HG03039 (cell line): ENCODE data around the gene STK24.

Experiments
- ATAC-seq: cut with Tn5 transposase; IDR thresholded peaks from one replicate; pipeline ENCODE4 v1.9.1; 2021; ENCODE audit warnings: mild to moderate bottlenecking, moderate library complexity; ENCODE audit not compliant: unreplicated experiment

Gene STK24

DNA sequence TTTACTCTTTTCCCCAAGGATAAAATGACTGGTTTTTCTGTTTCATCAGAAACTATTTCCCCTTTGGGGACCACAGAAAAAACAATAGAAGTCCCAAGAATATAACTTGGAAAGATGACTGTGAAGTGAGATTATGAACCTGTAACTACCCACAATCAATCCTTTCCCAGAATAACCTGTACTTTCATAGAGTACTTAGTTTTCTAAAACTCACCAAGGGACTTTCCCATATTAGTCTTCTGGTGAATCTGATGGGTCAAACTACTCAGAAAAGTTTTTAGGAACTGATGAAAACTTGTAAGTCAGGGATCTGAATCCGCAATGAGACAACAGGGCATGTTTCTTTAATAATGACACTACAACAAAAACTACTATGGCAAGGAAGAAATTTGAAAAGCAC, 62.6 kb downstream of the STK24 start:
- no peak for ATAC-seq

DNA sequence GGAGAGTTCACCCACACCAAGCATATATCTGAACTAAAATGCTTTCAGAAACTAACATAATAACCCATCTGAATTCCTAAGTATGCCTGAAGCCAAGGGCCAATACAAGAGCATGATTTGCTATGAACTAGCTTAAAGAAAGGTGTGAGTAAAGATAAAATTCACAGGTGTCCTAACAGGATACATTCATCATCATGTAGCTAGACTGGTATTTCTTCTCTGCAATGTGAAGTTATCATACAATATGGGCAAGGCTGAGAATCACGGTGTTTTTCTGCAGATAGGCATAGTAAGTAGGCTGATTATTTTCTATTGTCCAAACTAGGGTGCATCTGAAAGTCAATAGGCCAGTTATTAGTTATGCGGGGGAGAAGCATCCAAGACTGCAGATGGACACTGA, 63.1 kb downstream of the STK24 start:
- ATAC-seq, result no peak

DNA sequence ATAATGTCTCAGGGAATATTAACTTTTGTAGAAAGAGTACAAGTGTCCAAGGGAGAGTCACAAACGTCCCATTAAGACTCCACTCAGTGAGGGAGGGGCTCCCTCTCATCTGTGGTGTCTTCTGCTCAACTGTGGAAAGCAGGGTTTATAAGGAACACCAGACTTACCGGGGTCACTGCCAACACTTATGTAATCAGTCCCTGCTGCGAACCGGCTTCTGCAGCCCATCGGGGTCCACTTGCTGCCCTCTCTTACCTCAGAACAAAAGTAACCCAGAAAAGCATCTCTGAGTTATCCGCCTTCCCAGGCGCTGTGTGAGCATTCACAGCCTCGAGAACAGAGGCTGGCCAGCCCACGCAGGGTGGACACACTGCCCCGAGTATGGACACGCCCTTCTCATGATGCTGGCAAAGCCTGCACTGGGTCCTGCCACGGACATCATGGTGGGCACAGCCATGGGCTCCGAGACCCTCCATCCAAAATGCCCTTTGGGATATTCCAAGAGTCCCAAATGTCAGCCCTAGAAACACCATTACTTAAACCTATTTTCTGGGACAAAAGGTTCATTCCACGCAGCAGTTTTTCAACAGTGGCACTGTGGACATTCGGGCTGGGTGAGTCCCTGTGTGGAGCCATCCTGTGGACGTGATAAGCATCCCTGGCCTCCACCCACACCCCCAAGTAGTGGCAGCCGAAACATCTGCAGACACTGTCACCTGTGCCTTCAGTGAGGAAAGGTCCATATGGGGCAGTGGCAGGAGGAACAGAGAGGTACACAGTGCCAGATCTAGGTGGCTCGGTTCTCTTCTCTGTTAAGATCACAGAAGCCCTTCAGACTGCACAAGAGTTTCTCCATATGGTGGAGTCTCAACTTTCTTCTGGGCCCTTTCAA, 63.9 kb downstream of the STK24 start:
- no peak for ATAC-seq

DNA sequence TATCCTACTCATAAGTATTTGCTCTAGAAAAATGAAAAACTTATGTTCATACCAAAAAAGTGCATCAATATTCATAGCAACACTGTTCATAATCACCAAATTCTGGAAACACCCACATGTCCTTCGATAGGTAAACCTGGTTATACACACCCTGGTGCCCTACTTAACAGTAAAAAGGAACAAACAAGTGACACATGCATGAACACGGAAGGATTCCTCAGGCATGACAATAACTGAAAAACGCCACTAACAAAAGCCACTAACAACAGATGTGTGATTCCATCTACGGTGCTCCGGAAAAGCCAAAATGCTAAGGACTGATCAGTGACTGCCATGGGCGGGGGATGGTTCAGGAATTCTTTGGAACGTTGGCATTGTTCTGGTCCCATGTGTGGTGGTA, 65.5 kb downstream of the STK24 start:
- no peak for ATAC-seq

DNA sequence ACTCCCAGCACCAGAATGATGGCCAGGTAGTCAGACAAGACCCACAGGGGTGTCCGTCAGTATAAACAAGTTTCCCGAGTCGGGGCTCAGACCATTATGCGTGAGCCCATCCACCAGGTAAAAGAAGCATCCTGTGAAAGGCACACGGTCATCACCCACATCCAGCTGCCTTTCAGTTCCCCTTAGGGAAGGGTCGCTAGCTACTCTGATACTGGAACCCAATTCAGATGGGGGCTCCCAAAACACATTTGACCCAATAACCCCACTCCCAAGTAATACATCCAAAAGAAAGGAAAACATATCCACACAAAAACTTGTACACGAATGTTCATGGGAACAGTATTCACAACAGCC, 66.8 kb downstream of the STK24 start:
- ATAC-seq, result no peak

DNA sequence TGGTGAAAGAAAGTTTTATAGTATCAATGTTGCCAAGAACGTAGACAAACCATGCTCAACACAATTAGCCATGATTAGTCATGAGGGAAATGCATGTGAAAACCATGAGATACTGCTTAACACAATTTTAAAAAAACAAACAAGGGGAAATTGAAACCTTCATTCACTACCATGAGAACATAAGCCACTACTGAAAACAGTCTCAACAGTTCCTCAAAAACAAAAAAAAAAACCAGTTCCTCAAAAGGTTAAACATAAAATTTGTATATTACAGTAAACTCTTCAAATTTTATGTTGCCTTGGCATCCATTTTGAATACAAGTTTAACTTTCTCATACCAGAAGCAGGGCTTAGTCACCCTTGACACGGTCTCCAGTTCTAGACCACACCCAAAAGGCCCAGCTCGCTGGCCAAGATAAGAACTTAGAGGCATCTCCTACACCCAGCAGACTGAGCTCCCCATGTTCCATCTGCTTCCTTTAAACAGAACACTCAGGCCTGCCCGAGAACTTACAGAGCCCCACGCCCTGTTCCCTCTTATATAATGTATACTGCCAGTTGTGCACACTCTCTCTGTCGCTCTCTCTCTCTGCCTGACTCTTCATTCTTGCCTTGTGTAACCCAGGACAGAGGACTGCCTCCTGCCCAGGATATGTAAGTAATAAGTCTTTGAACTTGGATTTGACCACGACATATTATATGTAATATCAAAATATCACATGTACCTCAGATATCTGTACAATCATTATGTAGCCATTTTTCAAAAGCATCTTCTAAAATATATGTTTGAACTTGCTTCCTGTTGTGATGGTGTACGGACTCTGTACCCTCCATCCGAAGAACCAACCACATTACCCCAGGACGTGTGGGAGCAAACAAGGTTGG, 67.4 kb downstream of the STK24 start:
- peak; percentile 44 for ATAC-seq

DNA sequence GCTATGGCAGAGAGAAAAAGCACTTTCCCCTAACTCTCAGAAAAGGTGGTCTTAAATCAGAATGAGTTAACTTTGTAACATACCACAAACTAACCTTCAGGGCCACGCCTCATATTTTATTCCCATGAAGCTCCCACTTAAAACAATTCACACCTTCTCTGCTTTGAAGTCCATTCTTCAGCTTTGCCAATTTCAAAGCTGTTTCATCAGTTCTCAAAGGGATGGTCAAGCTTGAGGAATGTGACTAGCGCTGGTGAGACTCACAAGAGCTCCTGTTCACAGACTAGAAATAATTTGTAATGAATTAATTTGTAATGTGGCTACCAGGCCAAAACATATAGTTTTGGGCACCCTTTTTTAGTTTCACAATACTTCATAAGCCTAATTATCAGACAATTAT, 68.2 kb downstream of the STK24 start:
- ATAC-seq, result no peak

DNA sequence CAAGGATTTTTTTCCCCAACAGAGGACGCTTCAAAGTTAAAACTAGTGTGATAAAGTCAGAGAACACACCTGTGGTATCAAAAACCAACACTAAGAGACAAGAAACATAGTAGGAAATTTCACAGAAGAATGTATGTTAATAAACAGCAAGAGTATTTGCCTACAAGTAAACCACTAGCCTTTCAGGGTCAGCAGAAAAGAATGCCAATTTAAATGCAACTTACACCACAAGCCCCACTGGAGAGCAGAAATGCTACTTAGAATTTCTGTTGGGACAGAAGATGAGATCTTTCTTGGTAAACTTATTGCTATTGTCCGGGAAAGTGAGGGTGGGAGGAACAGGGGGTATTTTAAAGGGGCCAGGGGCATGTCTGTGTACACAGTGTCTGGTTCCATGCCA, 68.6 kb downstream of the STK24 start:
- ATAC-seq, result no peak

DNA sequence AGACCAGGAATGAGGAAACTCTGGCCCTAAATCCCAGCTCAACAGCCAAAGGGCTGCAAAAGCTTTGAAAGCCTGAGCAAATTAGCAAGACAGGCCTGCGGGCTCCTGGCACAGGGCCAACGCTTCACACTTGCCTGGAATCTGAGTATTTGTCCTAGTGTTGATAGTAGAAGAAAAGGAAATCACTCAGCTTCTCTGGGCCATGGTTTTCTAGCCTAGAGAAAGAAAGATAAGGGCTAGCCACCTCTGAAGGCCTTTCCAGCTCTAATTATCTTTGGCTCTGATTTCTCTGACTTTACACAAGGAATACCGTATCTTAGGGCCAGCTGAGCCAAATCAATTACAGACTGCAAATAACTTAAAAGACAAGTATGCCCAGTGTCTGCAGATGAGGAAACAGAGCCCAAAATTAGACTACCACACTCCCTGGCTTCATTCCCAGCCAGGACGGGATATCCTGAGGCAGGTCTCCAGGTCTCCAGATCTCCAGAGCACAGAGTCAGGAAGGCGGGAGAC, 69.6 kb downstream of the STK24 start:
- no peak for ATAC-seq

DNA sequence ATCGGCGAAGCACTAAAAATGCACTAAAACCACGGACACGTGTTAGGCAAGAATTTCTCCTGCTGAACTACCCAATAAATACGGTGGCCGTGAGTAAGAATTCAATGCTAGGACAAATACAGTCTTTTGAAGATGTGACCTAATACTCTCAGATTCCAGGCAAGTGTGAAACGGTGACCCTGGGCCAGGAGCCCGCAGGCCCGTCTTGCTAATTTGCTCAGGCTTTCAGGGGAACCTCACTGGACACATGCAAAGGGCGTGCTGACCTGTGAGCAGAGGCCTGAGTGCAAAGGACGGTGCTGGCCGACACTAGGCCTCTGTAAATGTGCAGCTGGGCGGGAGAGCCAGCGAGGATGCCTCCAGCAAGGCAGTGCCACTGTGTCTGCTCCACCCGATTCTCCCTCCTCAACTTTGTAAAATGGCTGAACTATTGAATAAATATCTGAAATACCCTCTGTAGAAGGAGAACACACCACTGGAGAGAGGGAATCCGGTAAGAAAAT, 70.1 kb downstream of the STK24 start:
- ATAC-seq, result no peak

DNA sequence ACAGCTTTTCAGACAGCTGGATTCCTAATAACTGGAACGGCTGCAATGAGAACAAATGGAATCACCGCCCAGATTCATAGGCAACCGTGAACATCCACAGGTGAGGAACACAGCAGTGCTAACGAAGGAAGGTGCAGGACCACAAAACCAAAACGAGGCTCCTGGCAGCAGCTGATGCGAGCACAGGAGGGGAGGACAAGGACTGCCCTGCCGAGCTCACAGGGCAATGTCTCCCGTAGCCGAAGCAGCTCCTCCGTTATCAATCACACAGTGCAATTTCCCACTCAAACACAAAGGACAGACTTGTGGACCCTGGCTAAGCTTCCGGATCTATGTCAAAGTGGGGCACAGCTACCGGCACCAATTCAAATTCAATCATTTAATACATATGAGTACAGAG, 70.6 kb downstream of the STK24 start:
- ATAC-seq, result no peak

DNA sequence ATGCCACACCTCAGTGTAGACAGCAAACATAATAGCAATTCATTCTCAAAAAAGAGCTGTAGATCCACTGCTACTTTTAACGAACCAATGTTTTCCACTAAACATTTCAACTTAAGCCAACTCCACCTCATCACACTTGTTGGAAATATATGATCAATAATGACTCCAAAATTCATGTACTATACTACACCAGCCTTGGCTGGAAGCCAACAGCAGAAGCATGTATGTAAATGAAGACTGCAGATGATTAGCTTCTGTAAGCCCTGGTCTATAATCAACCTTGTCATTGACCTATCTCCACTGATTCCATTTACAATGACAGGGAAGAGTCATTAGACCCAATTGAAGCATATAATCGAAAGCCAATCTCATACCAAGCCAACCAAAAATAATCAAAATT, 71.7 kb downstream of the STK24 start:
- no peak for ATAC-seq

DNA sequence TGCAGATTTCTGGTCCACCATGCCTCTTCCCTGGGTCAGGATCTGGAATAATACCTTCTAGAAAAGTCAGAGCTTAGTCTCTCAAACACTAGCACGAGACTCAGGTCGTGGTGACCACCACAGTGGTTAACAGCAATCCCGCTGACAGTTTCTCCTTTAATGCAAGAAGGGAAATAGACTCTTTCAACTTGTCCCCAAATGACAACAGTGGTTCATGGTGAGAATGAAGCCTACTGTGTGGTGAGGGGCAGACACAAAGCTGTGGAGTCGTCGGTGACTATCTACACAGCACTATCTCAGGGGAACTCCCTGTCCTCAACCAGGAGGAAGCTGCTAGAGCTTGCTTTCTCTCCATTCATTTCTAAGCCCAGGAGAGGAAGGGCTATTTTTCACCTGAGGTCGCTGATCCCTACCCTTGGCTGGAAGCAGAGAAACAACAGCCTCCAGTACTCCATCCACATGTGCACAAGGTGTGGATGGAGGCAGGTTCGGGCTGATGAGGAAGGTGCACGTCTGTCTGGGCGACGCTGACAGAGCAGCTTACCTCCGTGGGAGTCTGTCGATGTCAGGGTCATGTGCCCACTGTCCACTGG, 72.4 kb downstream of the STK24 start:
- peak; percentile 44 for ATAC-seq

DNA sequence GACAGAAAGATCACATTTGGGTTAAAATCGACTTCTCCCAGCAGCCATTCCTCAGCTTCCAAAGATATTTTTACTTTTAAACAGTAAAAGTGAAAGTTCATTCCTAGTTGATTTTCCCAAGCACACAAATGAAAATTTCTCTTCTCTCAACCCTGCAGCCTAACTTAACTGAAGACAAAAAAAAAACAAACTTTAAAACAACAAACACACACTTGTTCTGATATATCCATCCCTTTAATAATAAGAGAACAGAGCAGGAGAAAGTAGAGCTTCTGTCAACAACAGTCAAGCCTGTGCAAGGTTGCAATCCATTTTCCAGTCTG, 72.9 kb downstream of the STK24 start:
- ATAC-seq, result no peak

DNA sequence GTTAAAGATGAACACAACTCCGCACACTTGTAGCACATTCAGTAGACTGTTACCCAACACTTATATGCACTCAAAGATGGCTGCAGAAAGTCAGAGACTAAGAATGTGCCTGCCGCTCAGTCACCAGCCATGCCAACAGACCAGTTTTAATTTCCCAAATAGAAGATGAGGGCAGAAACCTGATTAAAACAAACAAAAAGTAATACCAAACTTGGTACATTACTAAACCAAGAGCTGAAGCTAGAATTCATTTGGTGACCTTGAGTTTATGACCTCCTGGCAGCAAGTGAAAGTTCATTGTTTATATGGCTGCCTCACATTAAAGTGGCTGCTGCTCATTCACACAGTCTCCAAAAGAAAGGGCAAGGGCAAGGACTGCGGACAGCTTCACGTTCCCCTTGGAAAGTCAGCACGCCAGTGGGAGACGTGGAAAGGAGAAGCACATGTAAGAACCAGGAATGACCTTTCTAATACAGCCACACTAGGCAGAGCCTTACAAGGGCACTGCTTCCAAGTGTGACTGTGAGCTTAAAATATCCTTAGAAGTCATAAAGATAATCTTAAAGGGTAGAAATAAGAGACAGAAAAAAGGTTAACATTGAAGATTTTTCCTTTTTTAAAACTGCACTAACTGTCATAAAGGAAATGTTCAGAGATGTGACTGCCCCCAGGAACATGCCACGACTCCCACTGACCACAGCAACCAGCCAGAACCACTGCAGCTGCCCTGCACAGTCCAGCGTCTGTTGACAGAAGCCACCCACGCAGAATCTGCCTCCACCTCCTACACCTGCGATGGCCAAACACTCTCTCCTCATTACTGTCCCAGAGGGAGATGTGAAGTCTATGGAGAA, 73.5 kb downstream of the STK24 start:
- ATAC-seq, result no peak

DNA sequence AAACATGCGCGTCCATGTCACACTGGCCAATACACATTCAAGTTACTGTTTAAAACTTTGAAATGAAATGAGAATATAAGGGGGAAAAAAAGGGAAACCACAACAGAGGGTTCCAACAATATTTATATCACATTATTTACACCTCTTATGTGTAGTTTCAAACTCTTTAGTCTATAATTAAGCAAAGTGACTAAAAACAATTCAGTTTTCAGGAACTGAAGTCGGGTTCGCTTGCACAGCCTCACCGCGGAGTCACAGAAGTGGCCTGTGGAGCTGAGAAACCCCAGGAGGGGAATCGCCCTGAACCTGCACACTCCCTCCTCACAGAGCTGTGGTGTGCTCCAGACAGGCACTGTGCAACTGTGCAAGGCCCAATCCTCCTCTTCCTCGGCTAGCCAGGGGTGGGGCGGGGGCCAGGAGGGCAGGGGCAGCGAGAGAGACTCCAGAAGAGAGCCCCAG, 75.9 kb downstream of the STK24 start:
- peak; percentile 82 for ATAC-seq

DNA sequence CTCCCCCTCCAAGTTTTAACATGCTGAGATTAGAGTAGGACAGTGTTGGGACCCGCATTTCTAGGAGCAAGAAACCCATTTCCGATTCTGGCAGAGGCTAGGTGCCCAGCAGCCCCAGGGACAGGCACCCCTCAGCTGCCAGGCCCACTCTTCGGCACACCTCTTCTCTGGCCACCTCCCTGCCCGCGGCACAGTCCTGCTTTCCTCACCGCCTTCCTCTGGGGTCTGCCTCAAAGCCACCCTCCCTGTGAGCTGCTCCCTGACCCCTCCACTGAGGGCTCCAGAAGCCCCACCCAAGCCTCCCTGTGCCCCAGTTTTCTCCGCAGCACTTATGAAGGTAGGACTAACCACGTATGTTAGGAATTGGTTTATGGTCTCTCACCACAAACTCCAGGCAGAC, 79.9 kb downstream of the STK24 start:
- ATAC-seq, result no peak

DNA sequence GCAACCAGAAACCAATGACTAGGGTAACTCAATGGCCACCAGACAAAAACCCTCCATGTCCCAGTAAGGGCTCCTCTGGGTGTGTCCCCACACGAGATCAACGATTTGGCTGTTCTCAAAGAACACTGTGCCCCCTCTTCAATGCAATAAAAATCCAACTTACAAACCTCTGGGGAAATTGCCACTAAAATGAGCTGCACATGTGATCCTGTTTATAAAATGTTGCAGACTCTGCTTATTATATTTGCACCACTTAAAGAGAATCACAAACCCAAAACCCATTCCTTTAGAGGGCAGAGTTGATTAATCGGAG, 80.5 kb downstream of the STK24 start:
- ATAC-seq, result no peak

DNA sequence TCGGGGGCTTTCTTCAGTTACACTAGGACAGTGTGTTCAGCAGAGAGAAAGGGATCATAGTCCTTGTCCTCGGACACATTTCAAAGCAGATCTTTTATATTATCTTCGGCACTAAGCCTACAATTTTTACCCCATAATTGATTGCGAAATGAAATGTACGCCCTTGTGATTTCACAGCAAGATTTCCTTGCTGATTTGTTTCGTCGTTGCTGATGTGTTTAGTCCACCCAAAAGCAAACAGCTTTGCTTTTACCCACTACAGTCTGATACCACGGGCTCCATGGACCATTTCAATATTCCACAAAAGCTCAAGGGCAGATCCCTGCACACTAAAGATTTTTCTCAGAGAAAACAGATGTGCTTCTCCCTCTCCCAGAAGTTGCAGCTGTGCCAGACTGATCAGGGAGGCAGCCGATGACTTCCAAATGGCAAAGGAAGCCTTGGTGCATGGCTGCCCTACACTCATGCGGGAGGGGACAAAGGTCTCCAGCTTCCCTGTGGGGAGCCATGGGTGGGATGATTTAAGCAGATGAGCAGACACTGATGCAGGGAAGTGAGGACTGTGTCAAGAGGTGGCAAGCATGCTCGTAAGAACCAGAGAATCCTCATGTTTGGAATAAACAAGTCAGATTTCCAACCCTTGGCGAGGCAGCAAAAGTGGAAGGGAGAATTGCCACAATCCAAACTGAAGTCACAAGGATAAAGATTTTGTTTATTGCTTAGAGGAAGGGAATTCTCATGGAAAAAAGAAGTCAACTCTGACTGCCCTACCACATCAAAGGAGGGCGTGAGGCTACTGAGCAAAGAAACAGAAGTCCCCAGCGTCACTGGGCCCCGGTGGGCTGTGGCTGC, 81.1 kb downstream of the STK24 start:
- ATAC-seq, result no peak

DNA sequence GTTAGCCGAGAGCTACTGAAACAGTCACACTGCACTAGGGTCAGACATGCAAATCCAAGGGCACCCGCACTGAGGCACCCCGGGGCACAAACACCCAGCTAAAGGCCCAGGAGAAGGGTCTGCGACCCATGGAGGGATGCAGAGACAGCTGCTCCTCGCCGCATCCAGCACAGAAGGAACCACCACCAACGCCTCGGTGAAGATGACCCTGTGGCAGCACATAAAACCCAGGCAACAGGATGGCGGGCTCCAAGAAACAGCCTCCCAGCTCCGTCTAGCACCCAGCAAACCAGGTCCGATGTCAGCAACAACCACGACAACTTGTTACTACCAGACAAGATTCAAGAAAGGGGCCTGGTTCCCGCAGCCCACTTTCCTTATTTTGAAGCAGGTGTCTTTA, 82.1 kb downstream of the STK24 start:
- no peak for ATAC-seq
